Activated CD8-positive, alpha-beta T cell treated with anti-CD3 and anti-CD28 coated beads for 36 hours (primary cell): Measurements from ENCODE around the gene RASGRP2. TPM values are rescaled to one million over a fixed set of nuclear protein-coding genes. Genes with fewer than 3 reads are reported as not detected.

Source experiments
- ATAC-seq: fragments of 200-7000 bp; cut with Tn5 transposase; one replicate; pipeline ENCODE4 v1.10.0; 2021; ENCODE audit warnings: mild to moderate bottlenecking, moderate library complexity
- CTCF ChIA-PET: fragments of 350-600 bp; sonication (Branson Sonifier 250); formaldehyde crosslinking; loops from one replicate; lab custom pipeline; 2021; ENCODE audit warnings: antibody characterized with exemption; lab: Charles Lee
- POLR2A ChIA-PET: fragments of 350-600 bp; sonication (Branson Sonifier 250); formaldehyde crosslinking; loops from one replicate; lab custom pipeline; 2021; ENCODE audit warnings: antibody characterized with exemption; lab: Charles Lee
- DNase-seq: peaks from one replicate; pipeline ENCODE4 v3.0.0-alpha.2; 2020
- H3K27ac Mint-ChIP-seq: one replicate; pipeline ENCODE4 v1.8.0; 2021; ENCODE audit warnings: mild to moderate bottlenecking, mixed read lengths
- H3K27me3 Mint-ChIP-seq: one replicate; pipeline ENCODE4 v1.8.0; 2021; ENCODE audit warnings: mixed read lengths
- H3K36me3 Mint-ChIP-seq: one replicate; pipeline ENCODE4 v1.8.0; 2021; ENCODE audit warnings: low read depth, mixed read lengths
- H3K4me1 Mint-ChIP-seq: one replicate; pipeline ENCODE4 v1.8.0; 2021; ENCODE audit warnings: low read depth, mixed read lengths
- H3K4me3 Mint-ChIP-seq: one replicate; pipeline ENCODE4 v1.8.0; 2021; ENCODE audit warnings: mild to moderate bottlenecking, moderate library complexity, mixed read lengths
- H3K9me3 Mint-ChIP-seq: one replicate; pipeline ENCODE4 v1.8.0; 2021; ENCODE audit warnings: mixed read lengths
- intact Hi-C: fragments of 100-400 bp; cut with micrococcal nuclease; formaldehyde crosslinking; loops from one replicate; pipeline ENCODE4 v1.10.0; 2022
- total RNA-seq, 2 experiments: library from RNA; stranded (reverse); gene quantifications; one replicate each; pipeline ENCODE4 v1.2.3, GENCODE V29; 2021
- TF ChIP-seq, protein P1 (sequence below): fragments of 200-600 bp; IDR thresholded peaks from one replicate; pipeline ENCODE4 v1.8.0; 2022; ENCODE audit warnings: antibody characterized with exemption, mild to moderate bottlenecking

Gene RASGRP2
- total RNA-seq, 2 experiments from 2014 or later = 7.8 to 8.2 TPM

DNA sequence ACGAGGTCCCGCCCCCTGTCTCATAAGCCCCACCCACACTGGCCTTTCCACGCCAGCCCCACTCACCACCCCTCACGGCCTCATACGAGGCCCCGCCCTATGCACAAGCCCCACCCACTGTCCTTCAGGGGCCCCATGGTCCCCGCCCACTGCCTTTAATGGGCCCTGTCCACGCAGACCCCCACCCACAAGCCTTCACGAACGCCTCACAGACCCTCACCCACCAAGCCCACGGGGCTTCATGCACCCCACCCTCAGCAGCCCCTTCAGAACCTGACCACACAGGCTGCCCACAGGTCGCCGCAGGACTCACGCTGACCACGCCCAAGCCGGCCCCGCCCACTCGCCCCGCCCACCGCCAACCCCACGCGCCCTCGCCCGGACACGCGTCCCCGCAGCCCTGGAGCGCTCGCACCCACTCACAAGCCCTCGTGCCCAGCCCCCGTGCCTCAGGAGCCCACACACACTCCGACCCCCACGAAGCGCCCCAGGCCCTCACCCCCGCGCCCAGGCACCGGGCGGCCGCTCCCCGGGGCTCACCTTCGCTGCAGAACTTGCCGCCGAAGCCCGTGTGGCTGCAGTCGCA lies 31.4 kb downstream of the RASGRP2 start:
- ATAC-seq (peak; percentile 45), DNase-seq (no peak)
- ChIA-PET CTCF (interaction anchor here (1.3 kb wide), 1 partner anchor 7 kb away, joined by 5 read pairs; no protein-coding TSS in a partner anchor), POLR2A (no interaction called here)
- H3K9me3 Mint-ChIP-seq = no peaks in the 10 kb centered on the region
- no peak overlapping the region for H3K27ac Mint-ChIP-seq
- H3K36me3 Mint-ChIP-seq = no peaks in the 10 kb centered on the region
- intact Hi-C loops = no loop called here
- H3K27me3 Mint-ChIP-seq = peaks cover 64% of the 10 kb centered on the region
- peaks cover 14% of the 10 kb centered on the region for H3K4me1 Mint-ChIP-seq
- TF ChIP-seq, protein P1, sequence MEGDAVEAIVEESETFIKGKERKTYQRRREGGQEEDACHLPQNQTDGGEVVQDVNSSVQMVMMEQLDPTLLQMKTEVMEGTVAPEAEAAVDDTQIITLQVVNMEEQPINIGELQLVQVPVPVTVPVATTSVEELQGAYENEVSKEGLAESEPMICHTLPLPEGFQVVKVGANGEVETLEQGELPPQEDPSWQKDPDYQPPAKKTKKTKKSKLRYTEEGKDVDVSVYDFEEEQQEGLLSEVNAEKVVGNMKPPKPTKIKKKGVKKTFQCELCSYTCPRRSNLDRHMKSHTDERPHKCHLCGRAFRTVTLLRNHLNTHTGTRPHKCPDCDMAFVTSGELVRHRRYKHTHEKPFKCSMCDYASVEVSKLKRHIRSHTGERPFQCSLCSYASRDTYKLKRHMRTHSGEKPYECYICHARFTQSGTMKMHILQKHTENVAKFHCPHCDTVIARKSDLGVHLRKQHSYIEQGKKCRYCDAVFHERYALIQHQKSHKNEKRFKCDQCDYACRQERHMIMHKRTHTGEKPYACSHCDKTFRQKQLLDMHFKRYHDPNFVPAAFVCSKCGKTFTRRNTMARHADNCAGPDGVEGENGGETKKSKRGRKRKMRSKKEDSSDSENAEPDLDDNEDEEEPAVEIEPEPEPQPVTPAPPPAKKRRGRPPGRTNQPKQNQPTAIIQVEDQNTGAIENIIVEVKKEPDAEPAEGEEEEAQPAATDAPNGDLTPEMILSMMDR = no peak
- no peak overlapping the region for H3K4me3 Mint-ChIP-seq

DNA sequence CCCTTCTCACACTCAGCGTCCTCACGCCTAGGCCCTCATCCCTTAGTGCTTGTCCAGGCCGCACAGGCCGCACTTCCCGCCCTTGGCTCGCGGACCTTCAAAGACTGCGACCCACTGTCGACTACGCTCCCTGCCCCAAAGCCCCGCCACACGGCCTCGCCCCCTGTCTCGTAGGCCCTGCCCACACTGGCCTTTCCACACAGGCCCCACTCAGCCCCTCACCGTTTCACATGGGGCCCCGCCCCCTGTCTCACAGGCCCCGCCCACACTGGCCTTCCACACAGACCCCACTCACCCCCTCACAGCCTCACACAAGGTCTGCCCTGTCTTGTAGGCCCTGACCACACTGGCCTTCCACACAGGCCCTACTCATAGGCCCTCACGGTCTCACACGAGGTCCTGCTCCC lies 32.0 kb downstream of the RASGRP2 start:
- H3K27ac Mint-ChIP-seq = no peak overlapping the region
- no peaks in the 10 kb centered on the region for H3K36me3 Mint-ChIP-seq
- H3K4me3 Mint-ChIP-seq = no peak overlapping the region
- peaks cover 14% of the 10 kb centered on the region for H3K4me1 Mint-ChIP-seq
- intact Hi-C loops = no loop called here
- CTCF ChIA-PET = no interaction called here
- DNase-seq (no peak), ATAC-seq (peak; percentile 7)
- POLR2A ChIA-PET = no interaction called here
- no peaks in the 10 kb centered on the region for H3K9me3 Mint-ChIP-seq
- TF ChIP-seq, protein P1 = no peak
- peaks cover 58% of the 10 kb centered on the region for H3K27me3 Mint-ChIP-seq

DNA sequence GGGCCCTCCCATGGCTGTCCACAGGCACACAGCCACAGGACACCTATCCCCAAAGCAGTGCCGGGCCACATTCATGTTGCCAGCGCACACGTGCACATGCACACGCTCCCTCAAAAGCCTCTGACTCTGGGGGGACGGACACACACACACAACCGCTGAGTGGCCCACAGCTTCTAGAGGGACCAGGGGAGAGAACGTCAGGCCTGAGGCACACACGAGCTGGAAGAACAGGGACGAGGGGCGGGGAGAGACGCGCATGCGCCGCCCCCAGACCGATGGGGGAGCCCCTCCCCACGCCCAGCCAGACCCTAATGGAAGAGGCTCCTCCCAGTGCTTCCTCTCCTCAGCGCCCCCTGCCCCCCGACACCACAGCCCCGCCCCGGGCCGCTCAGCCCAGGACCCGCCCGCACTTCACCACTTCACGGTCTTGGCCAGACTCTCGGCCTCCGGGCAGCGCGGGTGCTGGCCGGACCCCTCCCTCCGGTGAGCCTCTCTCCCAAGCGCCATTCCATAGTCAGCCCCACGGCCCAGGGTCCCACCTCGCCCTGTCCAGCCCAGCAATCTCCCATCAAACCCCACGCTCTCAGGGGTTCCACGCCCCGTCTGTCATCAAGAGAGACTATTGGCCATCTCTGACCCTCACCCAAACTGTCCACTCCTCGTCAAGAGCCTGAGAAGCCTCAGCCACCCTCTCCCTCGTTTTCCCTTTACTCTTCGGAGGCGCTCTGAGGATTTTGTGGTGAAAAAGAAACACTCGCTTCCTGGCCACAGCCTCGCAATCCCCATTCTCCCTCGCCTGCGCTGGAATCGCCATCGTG lies 32.6 kb downstream of the RASGRP2 start:
- no peak for ATAC-seq

DNA sequence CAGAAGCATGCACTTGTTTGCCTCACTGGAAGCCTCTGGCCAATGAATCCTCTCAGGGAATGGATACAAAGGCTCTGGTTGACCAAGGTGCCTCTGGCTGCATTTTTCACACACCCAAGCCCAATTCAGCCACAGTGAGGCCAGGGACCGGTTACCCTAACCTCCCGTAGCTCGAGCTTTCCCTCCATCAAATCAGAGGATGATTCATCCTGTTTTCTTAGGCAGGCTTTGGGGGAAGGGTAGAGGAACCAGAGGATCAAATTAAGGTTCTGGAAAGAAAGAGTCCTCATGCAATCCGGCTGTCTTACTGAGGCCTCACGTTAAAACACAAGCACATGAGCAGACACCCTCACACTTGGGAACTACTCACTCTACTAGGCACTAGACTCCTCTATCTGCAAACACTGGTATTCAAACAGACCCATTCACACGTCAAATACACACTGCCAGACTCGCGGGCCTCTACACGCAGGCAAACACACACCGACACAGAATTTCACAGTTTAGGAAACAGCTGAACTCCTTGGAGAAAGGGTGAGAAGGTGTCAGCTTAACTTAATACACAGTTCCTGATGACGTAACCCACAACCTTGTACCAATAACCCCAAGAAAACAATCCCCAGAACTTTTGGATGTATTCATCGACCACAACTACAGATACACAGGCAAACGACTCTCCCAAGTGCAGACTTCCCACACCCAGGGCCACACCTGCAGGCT lies 33.4 kb downstream of the RASGRP2 start:
- ChIA-PET CTCF (interaction anchor here (1.3 to 2.8 kb wide), 2 partner anchors 21 to 34 kb away, joined by 3 to 8 read pairs; partner anchors contain the start of gene RASGRP2), POLR2A (no interaction called here)
- no peaks in the 10 kb centered on the region for H3K9me3 Mint-ChIP-seq
- TF ChIP-seq, protein P1 = no peak
- DNase-seq (no peak), ATAC-seq (no peak)
- H3K27ac Mint-ChIP-seq = no peak overlapping the region
- intact Hi-C loops = no loop called here
- peaks cover 53% of the 10 kb centered on the region for H3K27me3 Mint-ChIP-seq
- peaks cover 14% of the 10 kb centered on the region for H3K4me1 Mint-ChIP-seq
- H3K36me3 Mint-ChIP-seq = no peaks in the 10 kb centered on the region
- no peak overlapping the region for H3K4me3 Mint-ChIP-seq

More for the DNA sequence above, 32.6 kb downstream of the RASGRP2 start:
- ChIA-PET CTCF (interaction anchor here (1.3 kb wide), 1 partner anchor 33 kb away, joined by 3 read pairs; the partner anchor contains the start of gene RASGRP2), POLR2A (no interaction called here)
- Mint-ChIP-seq H3K27me3 (peaks cover 58% of the 10 kb centered on the region), H3K36me3 (no peaks in the 10 kb centered on the region), H3K4me3 (no peak overlapping the region), H3K4me1 (peaks cover 14% of the 10 kb centered on the region), H3K9me3 (no peaks in the 10 kb centered on the region), H3K27ac (no peak overlapping the region)
- TF ChIP-seq, protein P1 = no peak
- intact Hi-C loops = no loop called here
- DNase-seq = no peak
